ENCODE measurements around the gene ZNF579. TPM values are rescaled to one million over a fixed set of nuclear protein-coding genes. Genes with fewer than 3 reads are reported as not detected.

The ZNF579 gene
- total and polyA plus RNA-seq, 2 donors (not counting 3 experiments of a cell fraction or from before 2014, with no cell fraction given): 11.6 to 15.7 TPM

DNA sequence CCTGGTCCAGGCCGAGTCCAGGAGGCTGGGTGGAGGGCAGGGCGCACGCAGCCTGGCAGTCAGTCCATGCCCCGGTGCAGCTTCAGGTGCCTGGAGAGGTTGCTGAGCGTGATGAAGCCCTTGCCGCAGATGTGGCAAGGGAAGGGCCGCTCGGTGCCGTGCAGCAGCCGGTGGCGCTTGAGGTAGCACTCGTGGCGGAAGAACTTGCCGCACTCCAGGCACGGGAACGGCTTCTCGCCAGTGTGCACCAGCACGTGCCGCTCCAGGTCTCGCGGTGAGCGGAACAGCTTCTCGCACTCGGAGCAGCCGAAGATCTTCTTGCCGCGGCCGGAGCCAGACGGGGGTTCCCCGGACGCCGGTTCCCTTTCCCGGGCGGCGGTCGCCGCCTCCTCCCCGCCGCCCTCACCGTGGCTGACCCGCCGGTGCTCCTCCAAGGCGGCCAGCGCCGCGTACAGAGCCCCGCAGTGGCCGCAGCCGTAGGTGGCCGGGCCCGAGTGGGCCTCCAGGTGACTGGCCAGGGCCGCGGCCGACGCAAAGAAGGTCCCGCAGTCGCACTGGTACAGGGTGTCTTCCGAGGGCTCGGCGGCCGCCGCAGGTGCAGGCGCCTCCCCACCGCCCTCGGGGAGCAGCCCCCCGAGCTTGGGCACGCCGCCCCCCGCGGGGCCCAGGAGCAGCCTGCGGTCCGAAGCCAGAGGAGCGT, 11.9 kb upstream of the ZNF579 start:
- dilution Hi-C loops (cut with MboI; ENCODE audit: extremely low pct_ligation_motif_present, low sequenced_read_pairs): no loop called here
- FAIRE-seq: no peak
- POLR2A ChIA-PET: no interaction called here

More for the DNA sequence above, 11.9 kb upstream of the ZNF579 start:
- DNase-seq (ENCODE audit: low read depth, low spot score): no peak
- Histone ChIP-seq H3K4me2 (ENCODE audit: insufficient read depth, low read length) (no peak overlapping the region), H3K4me3 (replicated peaks in 1 of 3; ENCODE audit: insufficient read depth in 1 of 3, low read depth in 1 of 3, low read length in 3 of 3) (no peak overlapping the region), H3K27me3 (ENCODE audit: control insufficient read depth in 2 of 2, insufficient read depth in 2 of 2, low read length in 2 of 2) (no peaks in the 10 kb centered on the region), H3K4me1 (ENCODE audit: control insufficient read depth, extremely low read depth, insufficient read depth, low read length) (no peaks in the 10 kb centered on the region), H3K79me2 (ENCODE audit: control insufficient read depth, insufficient read depth, low read length) (no peaks in the 10 kb centered on the region), H4K20me1 (replicated peaks; ENCODE audit: control insufficient read depth, extremely low read depth, insufficient read depth, low read length) (no peaks in the 10 kb centered on the region), H3K9me1 (replicated peaks; ENCODE audit: control insufficient read depth, extremely low read depth, insufficient read depth, low read length) (no peaks in the 10 kb centered on the region), H3K9ac (replicated peaks; ENCODE audit: extremely low read depth, insufficient read depth, low read length) (no peak overlapping the region), H3K36me3 (ENCODE audit: control insufficient read depth in 2 of 2, extremely low read depth in 1 of 2, insufficient read depth in 2 of 2, low read length in 2 of 2) (peaks cover 3 to 20% of the 10 kb centered on the region in 2 experiments), H3K9me3 (replicated peaks; ENCODE audit: control insufficient read depth, insufficient read depth, low read length) (no peaks in the 10 kb centered on the region), H3K27ac (ENCODE audit: insufficient read depth, low read depth, low read length) (no peak overlapping the region), H2AFZ (ENCODE audit: low read depth, low read length) (no peak overlapping the region)
- TF ChIP-seq POLR2AphosphoS5 (IDR thresholded peaks at IDR 0.05; ENCODE audit: insufficient read depth, low read depth, low read length) (no peak), JUN (IDR thresholded peaks at IDR 0.05; ENCODE audit: borderline replicate concordance, insufficient read depth, insufficient read length, low read depth) (no peak), GATA2 (IDR thresholded peaks at IDR 0.05; ENCODE audit: insufficient read depth, insufficient read length, low read depth, low read length) (no peak), MYC (IDR thresholded peaks at IDR 0.05; ENCODE audit: low read depth, low read length) (no peak), FOS (IDR thresholded peaks at IDR 0.05; ENCODE audit: borderline replicate concordance, insufficient read depth, low read length) (no peak), EZH2 (IDR thresholded peaks at IDR 0.05; ENCODE audit: borderline replicate concordance, low read depth, low read length, severe bottlenecking) (no peak), POLR2A (IDR thresholded peaks at IDR 0.05; ENCODE audit: low read depth, low read length) (no peak)
- TF ChIP-seq, protein P1, sequence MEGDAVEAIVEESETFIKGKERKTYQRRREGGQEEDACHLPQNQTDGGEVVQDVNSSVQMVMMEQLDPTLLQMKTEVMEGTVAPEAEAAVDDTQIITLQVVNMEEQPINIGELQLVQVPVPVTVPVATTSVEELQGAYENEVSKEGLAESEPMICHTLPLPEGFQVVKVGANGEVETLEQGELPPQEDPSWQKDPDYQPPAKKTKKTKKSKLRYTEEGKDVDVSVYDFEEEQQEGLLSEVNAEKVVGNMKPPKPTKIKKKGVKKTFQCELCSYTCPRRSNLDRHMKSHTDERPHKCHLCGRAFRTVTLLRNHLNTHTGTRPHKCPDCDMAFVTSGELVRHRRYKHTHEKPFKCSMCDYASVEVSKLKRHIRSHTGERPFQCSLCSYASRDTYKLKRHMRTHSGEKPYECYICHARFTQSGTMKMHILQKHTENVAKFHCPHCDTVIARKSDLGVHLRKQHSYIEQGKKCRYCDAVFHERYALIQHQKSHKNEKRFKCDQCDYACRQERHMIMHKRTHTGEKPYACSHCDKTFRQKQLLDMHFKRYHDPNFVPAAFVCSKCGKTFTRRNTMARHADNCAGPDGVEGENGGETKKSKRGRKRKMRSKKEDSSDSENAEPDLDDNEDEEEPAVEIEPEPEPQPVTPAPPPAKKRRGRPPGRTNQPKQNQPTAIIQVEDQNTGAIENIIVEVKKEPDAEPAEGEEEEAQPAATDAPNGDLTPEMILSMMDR (IDR thresholded peaks at IDR 0.05; ENCODE audit: extremely low read depth in 1 of 2, insufficient read depth in 1 of 2, low read depth in 1 of 2, low read length in 2 of 2): no peak
- TF ChIP-seq, protein P2, sequence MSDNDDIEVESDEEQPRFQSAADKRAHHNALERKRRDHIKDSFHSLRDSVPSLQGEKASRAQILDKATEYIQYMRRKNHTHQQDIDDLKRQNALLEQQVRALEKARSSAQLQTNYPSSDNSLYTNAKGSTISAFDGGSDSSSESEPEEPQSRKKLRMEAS (IDR thresholded peaks at IDR 0.05; ENCODE audit: insufficient read depth, insufficient read length): no peak
- intact Hi-C loops (cut with micrococcal nuclease): no loop called here
- BruUV-seq (replicated peaks): no TSS peak
- CTCF ChIA-PET: no interaction called here
